EH (cell line): ENCODE data around the gene WBP2NL.
"Not testable (repeated sequence)": the region's sequence is repeated elsewhere in the genome, so short reads cannot be mapped to it uniquely, and the experiment has no call there.

Source experiments
- DNase-seq: peaks from one replicate; pipeline ENCODE4 v3.0.0-alpha.2; 2015; ENCODE audit warnings: low read depth

Gene WBP2NL, protein sequence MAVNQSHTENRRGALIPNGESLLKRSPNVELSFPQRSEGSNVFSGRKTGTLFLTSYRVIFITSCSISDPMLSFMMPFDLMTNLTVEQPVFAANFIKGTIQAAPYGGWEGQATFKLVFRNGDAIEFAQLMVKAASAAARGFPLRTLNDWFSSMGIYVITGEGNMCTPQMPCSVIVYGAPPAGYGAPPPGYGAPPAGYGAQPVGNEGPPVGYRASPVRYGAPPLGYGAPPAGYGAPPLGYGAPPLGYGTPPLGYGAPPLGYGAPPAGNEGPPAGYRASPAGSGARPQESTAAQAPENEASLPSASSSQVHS

GRCh38 chr22:41998361-41999261 lies at the start of gene WBP2NL:
Gene WBP2NL (plus strand): TSS chr22:41998788. CDS start chr22:41998819, 31 bp downstream.
- DNase-seq, result peak; percentile 66

GRCh38 chr22:41948928-41949296 lies 49.7 kb upstream of the WBP2NL start:
- DNase-seq, result not testable (repeated sequence)

DNA sequence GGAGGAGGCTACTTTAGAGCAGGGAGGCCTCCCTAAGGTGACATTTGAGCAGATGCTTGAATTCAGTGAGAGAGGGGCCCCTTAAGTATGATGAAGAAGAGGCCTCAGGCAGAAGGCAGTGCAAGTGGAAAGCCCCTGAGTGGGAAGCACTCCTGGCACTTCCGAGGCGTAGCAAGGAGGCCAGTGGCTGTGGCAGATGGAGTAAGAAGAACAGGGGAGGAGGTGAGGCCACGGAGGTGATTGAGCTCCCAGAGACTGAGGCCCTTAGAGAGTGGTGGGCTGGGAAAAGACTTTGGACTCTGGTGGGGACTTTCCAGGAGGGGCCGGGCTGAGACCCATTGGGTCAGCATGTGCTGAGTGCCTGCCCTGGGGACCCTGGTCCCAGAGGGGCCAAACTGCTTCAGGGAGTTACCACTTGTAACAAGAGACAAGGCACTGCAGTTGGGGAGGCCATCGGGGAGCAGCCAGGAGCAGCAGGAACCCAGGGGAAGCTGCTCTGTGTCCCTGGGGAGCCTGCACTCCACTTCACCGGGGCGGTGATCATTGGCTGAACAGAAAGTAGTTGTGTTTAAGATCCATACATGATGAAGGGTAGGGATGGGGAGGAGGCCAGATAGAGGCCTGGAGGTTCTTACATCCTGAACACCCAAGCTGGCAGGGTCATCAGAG lies 49.2 kb upstream of the WBP2NL start:
- no peak for DNase-seq

DNA sequence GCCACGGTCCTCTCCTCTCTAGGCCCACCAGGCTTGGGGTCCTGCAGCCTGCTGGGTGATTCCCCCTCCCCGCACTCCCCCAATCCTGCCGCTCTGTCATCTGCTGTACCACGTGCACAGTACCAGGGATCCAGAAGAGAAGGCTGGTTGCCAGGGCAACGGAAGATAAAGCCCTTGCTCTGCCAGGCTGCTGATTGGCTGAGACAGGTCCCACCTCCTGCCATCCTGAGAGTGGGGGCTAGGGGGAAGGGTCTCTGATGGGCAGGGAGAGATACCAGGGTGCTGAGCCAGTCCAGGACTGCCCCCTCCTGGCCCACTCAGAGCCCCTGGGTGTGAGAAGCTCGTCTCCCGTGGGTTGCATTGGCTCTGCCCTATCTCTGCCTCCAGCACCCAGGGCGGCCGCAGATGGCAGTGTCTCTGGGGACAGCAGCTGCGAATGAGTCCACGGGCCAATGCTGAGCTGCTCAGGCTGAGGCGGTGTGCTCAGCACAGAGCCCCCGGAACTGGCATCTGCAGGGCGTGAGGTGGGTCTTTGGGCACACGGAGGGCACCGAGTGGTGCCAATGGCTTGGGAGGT lies 46.6 kb upstream of the WBP2NL start, which contains the start of gene SMIM45:
SMIM45 (plus strand) TSS at position 253 of the 577 bp plus-strand sequence.
- no peak for DNase-seq

GRCh38 chr22:41952713-41953112 lies 45.9 kb upstream of the WBP2NL start:
- DNase-seq, result no peak

GRCh38 chr22:41957941-41958556 lies 40.5 kb upstream of the WBP2NL start:
- DNase-seq, result no peak

GRCh38 chr22:41963453-41964111 lies 35.0 kb upstream of the WBP2NL start:
- no peak for DNase-seq

DNA sequence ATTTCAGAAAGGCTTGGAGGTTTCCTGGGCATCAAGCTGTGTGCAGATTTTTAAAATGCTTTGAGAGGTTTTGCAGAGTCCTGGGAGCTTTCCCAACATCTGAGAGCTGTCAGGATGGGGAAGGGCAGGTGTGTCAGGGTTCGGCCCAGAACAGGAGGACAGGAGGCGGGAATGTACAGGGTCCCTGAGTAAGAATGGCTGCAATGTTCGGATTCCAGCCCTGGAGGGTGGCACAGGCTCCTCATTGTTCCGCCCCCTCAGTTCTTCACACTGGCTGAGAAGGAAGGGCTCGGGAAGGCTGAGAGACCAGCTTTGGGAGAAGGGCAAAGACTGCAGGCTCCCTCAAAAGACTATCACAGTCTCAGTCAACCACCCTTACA lies 34.5 kb upstream of the WBP2NL start:
- no peak for DNase-seq

GRCh38 chr22:41966225-41966606 lies 32.4 kb upstream of the WBP2NL start:
- DNase-seq, result no peak

GRCh38 chr22:41966607-41967240 lies 31.9 kb upstream of the WBP2NL start:
- peak; percentile 95 for DNase-seq

DNA sequence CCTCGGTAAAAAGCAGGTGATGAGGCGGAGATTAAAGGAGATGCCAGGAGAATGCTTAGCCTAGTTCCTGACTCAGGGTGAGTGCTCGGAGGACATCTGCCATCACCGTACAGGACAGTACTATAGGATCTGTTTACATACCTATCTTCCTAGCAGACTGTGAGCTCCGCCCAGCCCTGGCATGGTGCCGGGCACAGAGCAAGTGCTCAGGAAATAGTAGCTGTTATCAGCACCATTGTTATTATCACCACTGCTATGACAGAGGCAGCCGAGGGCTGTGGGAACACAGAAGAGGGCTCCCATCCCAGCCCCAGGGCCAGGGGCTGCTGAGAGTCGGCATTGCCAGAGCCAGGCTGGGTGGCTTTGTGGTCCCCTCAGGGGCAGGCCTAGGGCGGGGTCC lies 30.0 kb upstream of the WBP2NL start:
- no peak for DNase-seq

- no peak for DNase-seq
Measured at GRCh38 chr22:41969110-41969646, 29.4 kb upstream of the WBP2NL start, which contains the start of gene SEPTIN3. Gene SEPTIN3 (plus strand): TSS chr22:41969443. CDS start chr22:41971493, 2,050 bp downstream.

GRCh38 chr22:41970601-41971000 lies 28.0 kb upstream of the WBP2NL start:
- no peak for DNase-seq

DNA sequence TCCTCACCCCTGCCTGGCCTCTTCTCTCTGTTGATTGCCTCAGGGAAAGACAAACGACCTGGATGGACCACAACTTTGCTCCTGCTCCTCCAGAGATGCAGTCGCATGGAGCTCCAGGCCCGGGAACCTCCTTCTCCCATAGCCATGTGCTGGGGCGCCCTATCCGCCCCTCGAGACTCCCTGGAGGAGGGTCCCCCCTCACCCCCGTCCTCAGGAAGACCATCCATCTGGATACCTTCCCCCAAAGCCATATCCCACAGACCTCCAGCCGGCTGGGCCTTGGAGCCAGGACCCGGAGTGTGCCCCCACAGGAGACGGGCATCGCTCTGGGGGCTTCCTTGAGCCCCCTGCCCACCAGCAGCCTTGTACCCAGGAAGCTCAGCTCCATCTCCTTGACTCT lies 27.2 kb upstream of the WBP2NL start:
- DNase-seq, result no peak

- DNase-seq, result no peak
Measured at GRCh38 chr22:41974691-41975290, 23.8 kb upstream of the WBP2NL start.

DNA sequence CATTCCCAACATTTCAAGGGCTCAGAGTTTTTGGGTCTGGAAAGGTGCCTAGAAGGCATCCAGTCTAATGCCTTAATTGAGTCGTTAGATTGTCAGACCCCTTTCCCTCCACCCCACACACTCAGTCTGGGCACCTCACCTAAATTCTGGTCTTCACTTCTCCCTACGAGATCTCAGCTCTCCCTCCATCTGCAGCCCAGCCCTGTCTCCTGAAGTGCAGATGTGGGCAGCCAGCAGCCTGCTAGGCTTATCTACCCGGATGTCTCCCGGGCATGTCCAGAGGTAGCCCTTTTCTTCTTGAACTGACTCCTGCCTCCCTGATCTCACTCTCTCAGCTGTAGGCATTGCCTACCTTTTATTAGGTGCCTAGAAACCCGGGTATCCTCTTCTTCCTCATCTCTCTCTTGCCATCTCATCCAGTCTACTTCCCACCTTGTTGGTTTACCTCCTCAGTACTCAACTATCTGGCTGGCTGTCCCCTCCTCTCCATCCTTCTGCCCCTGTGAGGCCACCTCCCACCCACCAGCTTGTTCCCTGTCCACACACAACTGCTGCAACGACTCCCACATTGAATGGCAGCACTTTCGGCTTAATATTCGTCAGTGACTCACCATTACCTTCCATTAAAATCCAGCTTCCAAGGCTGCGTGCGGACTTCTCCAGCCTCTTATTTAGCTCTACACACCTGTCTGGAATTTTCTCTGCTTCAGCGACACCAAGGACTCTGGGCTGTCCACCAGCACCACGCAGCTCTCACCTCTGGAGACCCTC lies 23.1 kb upstream of the WBP2NL start:
- no peak for DNase-seq

- no peak for DNase-seq
Measured at GRCh38 chr22:41976070-41976901, 22.3 kb upstream of the WBP2NL start.

DNA sequence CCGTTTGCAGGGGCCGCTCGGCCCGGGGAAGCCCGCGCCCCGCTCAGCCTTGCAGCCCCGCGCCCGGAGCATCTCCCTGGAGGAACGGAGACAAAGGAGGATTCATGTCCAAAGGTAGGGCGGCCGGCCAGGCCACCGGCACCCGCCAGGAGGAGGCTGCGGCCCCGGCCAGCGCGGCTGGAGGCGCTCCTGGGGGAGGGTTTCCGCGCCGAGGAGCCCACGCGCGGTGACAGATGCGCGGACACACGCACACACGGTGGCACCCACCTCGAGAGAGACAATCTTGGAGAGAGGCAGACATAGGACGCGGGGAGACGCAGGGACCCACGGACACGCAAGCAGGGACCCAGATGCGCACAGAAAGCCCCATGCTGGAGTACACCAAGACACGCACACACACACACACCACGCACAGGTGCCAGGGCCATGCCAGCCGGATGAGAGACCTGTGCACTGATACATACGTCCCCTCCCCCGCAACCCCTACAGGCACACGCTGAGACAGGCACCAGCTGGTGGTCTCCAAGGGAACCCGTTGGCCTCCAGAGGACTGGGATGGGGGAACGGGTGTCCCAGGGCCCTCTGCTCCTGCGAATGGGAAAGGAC lies 21.5 kb upstream of the WBP2NL start:
- DNase-seq, result no peak
